ENCODE measurements around the gene CYP11A1. TPM values are rescaled to one million over a fixed set of nuclear protein-coding genes. Genes with fewer than 3 reads are reported as not detected.

Gene CYP11A1
- total and polyA plus RNA-seq, 10 of the 15 experiments (the other 5 are each of a cell fraction or from before 2014, with no cell fraction given): 0.11 to 1.2 (median 0.23) TPM; not detected in 5

GRCh38 chr15:74402873-74403587 lies 35.6 kb upstream of the CYP11A1 start:
- peak overlapping the region; percentile 85 for H3K9ac ChIP-seq (ENCODE audit: control insufficient read depth, insufficient read depth, low read length)
- POLR2A ChIA-PET: interaction anchor here (0.8 to 15.4 kb wide), 11 partner anchors 9 to 387 kb away, joined by 3 to 325 read pairs (median 6); partner anchors contain the start of genes SEMA7A and UBL7
- peak; percentile 64 for FAIRE-seq
- no peaks in the 10 kb centered on the region for H3K27me3 ChIP-seq (replicated peaks in 1 of 2; ENCODE audit: control insufficient read depth in 2 of 2, insufficient read depth in 2 of 2, low read length in 1 of 2)
- no TSS peak for BruUV-seq (replicated peaks)
- H3K4me2 ChIP-seq (ENCODE audit: control insufficient read depth, insufficient read depth): peak overlapping the region; percentile 100
- H3K36me3 ChIP-seq (ENCODE audit: control insufficient read depth in 2 of 2, insufficient read depth in 2 of 2, low read length in 1 of 2): no peaks in the 10 kb centered on the region; a peak in 1 of 4 replicates
- no peaks in the 10 kb centered on the region for H3K9me3 ChIP-seq (replicated peaks; ENCODE audit: control insufficient read depth, insufficient read depth, low read length)
- peaks cover 39% of the 10 kb centered on the region for H3K79me2 ChIP-seq (ENCODE audit: control insufficient read depth, insufficient read depth, low read length)
- H3K4me1 ChIP-seq (ENCODE audit: control insufficient read depth, insufficient read depth, low read length): peaks cover 76% of the 10 kb centered on the region
- H2AFZ ChIP-seq (ENCODE audit: control insufficient read depth, low read depth, low read length): no peak overlapping the region
- CTCF ChIA-PET: interaction anchor here (0.6 to 15.7 kb wide), 18 partner anchors 10 to 385 kb away, joined by 3 to 226 read pairs (median 4); partner anchors contain the start of genes SEMA7A and UBL7
- RAD21 ChIA-PET (ENCODE audit: unreplicated experiment): interaction anchor here (0.8 to 20.3 kb wide), 13 partner anchors 9 to 387 kb away, joined by 3 to 496 read pairs (median 7); partner anchors contain the start of genes ARID3B and SEMA7A
- ATAC-seq: peak; percentile 52
- peak; percentile 82 for DNase-seq (ENCODE audit: low read depth, low spot score)
- WGBS (ENCODE audit: insufficient coverage, insufficient replicate concordance, low lambda C conversion rate, missing lambda C conversion rate): under 1% methylated on average over 12 of the region's 13 CpGs
- in situ Hi-C loops (cut with MboI) (no loop called here), intact Hi-C loops (cut with micrococcal nuclease; ENCODE audit: unreplicated experiment) (no loop called here)
- peak overlapping the region; percentile 64; the same call in 1 of the 2 replicates for H3K4me3 ChIP-seq
- peak overlapping the region; percentile 100 for H3K27ac ChIP-seq (ENCODE audit: control insufficient read depth, insufficient read depth)
- SMC1A ChIA-PET (ENCODE audit: uncharacterized antibody, unreplicated experiment): interaction anchor here (0.8 to 12.5 kb wide), 14 partner anchors 8 to 385 kb away, joined by 3 to 336 read pairs (median 8); partner anchors contain the start of gene SEMA7A
- no peaks in the 10 kb centered on the region for H4K20me1 ChIP-seq (ENCODE audit: control insufficient read depth, insufficient read depth)
- TF ChIP-seq ZBED1 (IDR thresholded peaks at IDR 0.05; ENCODE audit: borderline replicate concordance) (peak; percentile 82; the same call in 1 of the 2 replicates), JUNB (IDR thresholded peaks at IDR 0.05) (peak; percentile 68), IKZF1 (conservative IDR thresholded peaks at IDR 0.05) (peak; percentile 98), CHD2 (IDR thresholded peaks at IDR 0.05; ENCODE audit: borderline replicate concordance, low read depth, low read length) (0 out of 2 replicates have a peak, but pooled peaks have one; percentile 11), SP1 (IDR thresholded peaks at IDR 0.05; ENCODE audit: low read depth, low read length) (peak; percentile 28), SIN3A (IDR thresholded peaks at IDR 0.05; ENCODE audit: low read depth, low read length) (peak; percentile 48; the same call in 1 of the 2 replicates), MEF2B (IDR thresholded peaks at IDR 0.05; ENCODE audit: partially characterized antibody, poor library complexity, severe bottlenecking) (peak; percentile 94), SRF (IDR thresholded peaks at IDR 0.05; ENCODE audit: low read depth in 2 of 2, low read length in 2 of 2) (0 out of 4 replicates have a peak, but pooled peaks of 1 of the 2 experiments have one; percentile 38), MYC (IDR thresholded peaks at IDR 0.05; ENCODE audit: insufficient read depth, insufficient read length, insufficient replicate concordance, low read length, severe bottlenecking) (peak; percentile 25), IRF4 (IDR thresholded peaks at IDR 0.05; ENCODE audit: low read depth, low read length) (peak; percentile 66; the same call in 1 of the 2 replicates), PBX3 (IDR thresholded peaks at IDR 0.05; ENCODE audit: insufficient replicate concordance, low read depth, low read length) (peak; percentile 67), BHLHE40 (IDR thresholded peaks at IDR 0.05; ENCODE audit: borderline replicate concordance in 1 of 2, low read depth in 2 of 2, low read length in 1 of 2) (peak; percentile 85 to 90), RCOR1 (conservative IDR thresholded peaks at IDR 0.05; ENCODE audit: low read depth, low read length) (no peak), EP300 (IDR thresholded peaks at IDR 0.05; ENCODE audit: borderline replicate concordance in 1 of 2, control insufficient read depth in 1 of 2, low read depth in 2 of 2, low read length in 2 of 2) (peak in 1 of 2 experiments; percentile 35; a peak in 1 of 4 replicates), FOS (IDR thresholded peaks at IDR 0.05; ENCODE audit: borderline replicate concordance, extremely low read depth, insufficient read length) (no peak), CBFB (IDR thresholded peaks at IDR 0.05; ENCODE audit: low read depth) (peak; percentile 85; the same call in 1 of the 2 replicates), MEF2A (IDR thresholded peaks at IDR 0.05; ENCODE audit: insufficient read depth, low read depth, low read length) (peak; percentile 47; the same call in 1 of the 2 replicates)
